ENCODE measurements around the gene DGKG.

Gene DGKG

GRCh38 chr3:186167646-186168395, 194.2 kb downstream of the DGKG start:
- no peak for DNase-seq

- no peak for DNase-seq
These were observed 195.3 kb downstream of the DGKG start for GRCh38 chr3:186166491-186167288.

GRCh38 chr3:186166036-186166435, 196.0 kb downstream of the DGKG start:
- DNase-seq, result no peak

- DNase-seq, result no peak
These were observed 196.7 kb downstream of the DGKG start for GRCh38 chr3:186165331-186165730.

- no peak for DNase-seq
These were observed 197.3 kb downstream of the DGKG start for GRCh38 chr3:186164696-186165095.

GRCh38 chr3:186162221-186162620, 199.8 kb downstream of the DGKG start:
- DNase-seq, result no peak

- DNase-seq, result no peak
These were observed 201.3 kb downstream of the DGKG start for GRCh38 chr3:186160691-186161243.

- DNase-seq, result no peak
These were observed 207.4 kb downstream of the DGKG start for GRCh38 chr3:186154641-186155040.

GRCh38 chr3:186152889-186153292, 209.1 kb downstream of the DGKG start:
- DNase-seq, result no peak

GRCh38 chr3:186152361-186152798, 209.7 kb downstream of the DGKG start:
- no peak for DNase-seq

GRCh38 chr3:186151077-186151971, 210.7 kb downstream of the DGKG start:
- DNase-seq, result no peak

GRCh38 chr3:186150041-186150830, 211.8 kb downstream of the DGKG start:
- DNase-seq, result no peak

GRCh38 chr3:186149319-186149960, 212.6 kb downstream of the DGKG start:
- DNase-seq, result no peak

- DNase-seq, result no peak
These were observed 217.8 kb downstream of the DGKG start for GRCh38 chr3:186144257-186144656.

GRCh38 chr3:186143250-186143649, 218.8 kb downstream of the DGKG start:
- no peak for DNase-seq

- DNase-seq, result no peak
These were observed 219.6 kb downstream of the DGKG start for GRCh38 chr3:186142393-186142932.

- no peak for DNase-seq
These were observed 220.2 kb downstream of the DGKG start for GRCh38 chr3:186141790-186142189.

- DNase-seq, result no peak
These were observed 223.6 kb downstream of the DGKG start for GRCh38 chr3:186138272-186138981.

- DNase-seq, result no peak
These were observed 224.9 kb downstream of the DGKG start for GRCh38 chr3:186137051-186137685.

GRCh38 chr3:186133980-186134379, 228.1 kb downstream of the DGKG start:
- no peak for DNase-seq

Data from CD4-positive, alpha-beta T cell treated with Interleukin-6 for 4 hours (primary cell).